Measurements from ENCODE around the gene HPCA.

- TF ChIP-seq RARB (CRISPR knock-in tag; IDR thresholded peaks at IDR 0.05) = no peak
- no peak for TF ChIP-seq ZNF70 (CRISPR knock-in tag; IDR thresholded peaks at IDR 0.05)
- TF ChIP-seq CSDC2 (CRISPR knock-in tag; IDR thresholded peaks at IDR 0.05) = no peak
- no peak for TF ChIP-seq ZC3H10 (CRISPR knock-in tag; IDR thresholded peaks at IDR 0.05)
- TF ChIP-seq ZFP30 (CRISPR knock-in tag; IDR thresholded peaks at IDR 0.05) = no peak
- no peak for TF ChIP-seq CREB5 (CRISPR knock-in tag; IDR thresholded peaks at IDR 0.05; ENCODE audit: low read depth)
- TF ChIP-seq BACH2 (CRISPR knock-in tag; IDR thresholded peaks at IDR 0.05; ENCODE audit: borderline replicate concordance) = no peak
- no peak for TF ChIP-seq TSHZ2 (CRISPR knock-in tag; IDR thresholded peaks at IDR 0.05)
- no peak for TF ChIP-seq ARNTL (CRISPR knock-in tag; IDR thresholded peaks at IDR 0.05; ENCODE audit: borderline replicate concordance, low read depth)
- TF ChIP-seq ZFP3 (CRISPR knock-in tag; IDR thresholded peaks at IDR 0.05) = no peak
- no peak for TF ChIP-seq OSR1 (CRISPR knock-in tag; IDR thresholded peaks at IDR 0.05)
- TF ChIP-seq SNAI2 (CRISPR knock-in tag; IDR thresholded peaks at IDR 0.05) = no peak
- no peak for TF ChIP-seq POU6F1 (CRISPR knock-in tag; IDR thresholded peaks at IDR 0.05; ENCODE audit: borderline replicate concordance, low read depth)
Measured at GRCh38 chr1:32903991-32904785, 17.9 kb downstream of the HPCA start.
